Measurements from ENCODE around the gene RAB5A.
"Not testable (repeated sequence)": the region's sequence is repeated elsewhere in the genome, so short reads cannot be mapped to it uniquely, and the experiment has no call there.

Gene RAB5A

GRCh38 chr3:19948226-19948591, 1.3 kb downstream of the RAB5A start:
- H3K4me2 ChIP-seq (ENCODE audit: low read depth, low read length, poor library complexity, severe bottlenecking) = peak overlapping the region; percentile 90
- peak overlapping the region; percentile 82 for H3K4me3 ChIP-seq (ENCODE audit: insufficient read depth, low read length, poor library complexity, severe bottlenecking)
- H3F3A ChIP-seq (ENCODE audit: insufficient read depth) = peaks cover 28% of the 10 kb centered on the region
- TF ChIP-seq CTCF (IDR thresholded peaks at IDR 0.05; ENCODE audit: insufficient read depth, low read length, poor library complexity, severe bottlenecking) (no peak), EZH2phosphoT487 (conservative IDR thresholded peaks at IDR 0.05; ENCODE audit: low read length) (no peak)
- H3K27ac ChIP-seq (ENCODE audit: low read depth, low read length) = peak overlapping the region; percentile 70; the same call in 1 of the 2 replicates
- no peaks in the 10 kb centered on the region for H3K9me3 ChIP-seq (ENCODE audit: insufficient read depth, low read length)
- H3K9ac ChIP-seq (ENCODE audit: low read length) = peak overlapping the region; percentile 67
- H3K9me2 ChIP-seq (replicated peaks; ENCODE audit: insufficient read depth, low read length) = no peaks in the 10 kb centered on the region
- no peak overlapping the region for H2AFZ ChIP-seq (ENCODE audit: low read depth, low read length, severe bottlenecking)
- H3K79me2 ChIP-seq (ENCODE audit: insufficient read depth, low read length) = peaks cover 63% of the 10 kb centered on the region
- no peaks in the 10 kb centered on the region for H3K27me3 ChIP-seq (ENCODE audit: low read length)
- H4K20me1 ChIP-seq (ENCODE audit: low read depth, low read length) = peaks cover 18% of the 10 kb centered on the region
- peaks cover 18% of the 10 kb centered on the region; the same call in 1 of the 2 replicates for H3K36me3 ChIP-seq (ENCODE audit: low read length)

GRCh38 chr3:19950316-19950715, 3.4 kb downstream of the RAB5A start:
- peaks cover 23% of the 10 kb centered on the region; the same call in 1 of the 2 replicates for H3K36me3 ChIP-seq (ENCODE audit: low read length)
- no peak overlapping the region for H3K9ac ChIP-seq (ENCODE audit: low read length)
- no peak overlapping the region for H3K4me2 ChIP-seq (ENCODE audit: low read depth, low read length, poor library complexity, severe bottlenecking)
- no peaks in the 10 kb centered on the region for H3K9me2 ChIP-seq (replicated peaks; ENCODE audit: insufficient read depth, low read length)
- H4K20me1 ChIP-seq (ENCODE audit: low read depth, low read length) = peaks cover 18% of the 10 kb centered on the region
- H3K27ac ChIP-seq (ENCODE audit: low read depth, low read length) = no peak overlapping the region
- peaks cover 84% of the 10 kb centered on the region for H3K79me2 ChIP-seq (ENCODE audit: insufficient read depth, low read length)
- H3K27me3 ChIP-seq (ENCODE audit: low read length) = no peaks in the 10 kb centered on the region
- no peak for TF ChIP-seq EZH2phosphoT487 (conservative IDR thresholded peaks at IDR 0.05; ENCODE audit: low read length)
- H3F3A ChIP-seq (ENCODE audit: insufficient read depth) = peaks cover 24% of the 10 kb centered on the region
- H3K9me3 ChIP-seq (ENCODE audit: insufficient read depth, low read length) = no peaks in the 10 kb centered on the region
- no peak overlapping the region for H2AFZ ChIP-seq (ENCODE audit: low read depth, low read length, severe bottlenecking)
- H3K4me3 ChIP-seq (ENCODE audit: insufficient read depth, low read length, poor library complexity, severe bottlenecking) = no peak overlapping the region

- Histone ChIP-seq H3K36me3 (ENCODE audit: low read length) (peaks cover 23% of the 10 kb centered on the region; the same call in 1 of the 2 replicates), H3K4me2 (ENCODE audit: low read depth, low read length, poor library complexity, severe bottlenecking) (no peak overlapping the region), H3F3A (ENCODE audit: insufficient read depth) (0 out of 2 replicates have a peak, but pooled peaks cover 4% of the 10 kb centered on the region)
Measured at GRCh38 chr3:19954676-19955075, 7.8 kb downstream of the RAB5A start.

GRCh38 chr3:19957354-19957753, 10.5 kb downstream of the RAB5A start:
- H3K4me3 ChIP-seq (ENCODE audit: insufficient read depth, low read length, poor library complexity, severe bottlenecking); H3K9me3 ChIP-seq (ENCODE audit: insufficient read depth, low read length); H2AFZ ChIP-seq (ENCODE audit: low read depth, low read length, severe bottlenecking); H3K9ac ChIP-seq (ENCODE audit: low read length); H3K9me2 ChIP-seq (replicated peaks; ENCODE audit: insufficient read depth, low read length); H4K20me1 ChIP-seq (ENCODE audit: low read depth, low read length); H3K4me2 ChIP-seq (ENCODE audit: low read depth, low read length, poor library complexity, severe bottlenecking); H3K27me3 ChIP-seq (ENCODE audit: low read length); H3F3A ChIP-seq (ENCODE audit: insufficient read depth); H3K27ac ChIP-seq (ENCODE audit: low read depth, low read length): not testable (repeated sequence)
- Histone ChIP-seq H3K36me3 (ENCODE audit: low read length) (peaks cover 13% of the 10 kb centered on the region; the same call in 1 of the 2 replicates), H3K79me2 (ENCODE audit: insufficient read depth, low read length) (peaks cover 94% of the 10 kb centered on the region)

More at GRCh38 chr3:19954676-19955075, 7.8 kb downstream of the RAB5A start:
- Histone ChIP-seq H3K9ac (ENCODE audit: low read length) (no peak overlapping the region), H4K20me1 (ENCODE audit: low read depth, low read length) (peaks cover 8% of the 10 kb centered on the region), H3K79me2 (ENCODE audit: insufficient read depth, low read length) (peaks cover 93% of the 10 kb centered on the region), H3K9me3 (ENCODE audit: insufficient read depth, low read length) (no peaks in the 10 kb centered on the region), H3K9me2 (replicated peaks; ENCODE audit: insufficient read depth, low read length) (no peaks in the 10 kb centered on the region), H3K4me3 (ENCODE audit: insufficient read depth, low read length, poor library complexity, severe bottlenecking) (no peak overlapping the region), H3K27ac (ENCODE audit: low read depth, low read length) (no peak overlapping the region), H2AFZ (ENCODE audit: low read depth, low read length, severe bottlenecking) (no peak overlapping the region), H3K27me3 (ENCODE audit: low read length) (no peaks in the 10 kb centered on the region)
- no peak for TF ChIP-seq EZH2phosphoT487 (conservative IDR thresholded peaks at IDR 0.05; ENCODE audit: low read length)
- no peak for TF ChIP-seq CTCF (IDR thresholded peaks at IDR 0.05; ENCODE audit: insufficient read depth, low read length, poor library complexity, severe bottlenecking)
